Common myeloid progenitor, CD34-positive (primary cell): ENCODE results near the gene TACSTD2.
A peak's percentile ranks its signal among the peaks of the same experiment; 100 is the strongest.

Experiments
- CTCF ChIA-PET: fragments of 350-600 bp; sonication (Branson Sonifier 250); formaldehyde crosslinking; loops from one replicate; lab custom pipeline; 2021; ENCODE audit warnings: antibody characterized with exemption; lab: Charles Lee
- POLR2A ChIA-PET: fragments of 350-600 bp; sonication (Branson Sonifier 250); formaldehyde crosslinking; loops from one replicate; lab custom pipeline; 2021; ENCODE audit warnings: antibody characterized with exemption; lab: Charles Lee
- DNase-seq, 3 donors: peaks; one replicate each; pipeline versions ENCODE4 v3.0.0 to v3.0.0-alpha.2; 2013
- H3K27ac ChIP-seq, 2 experiments: 1 replicate in 1 of 2; 2 replicates in 1 of 2; pipeline ENCODE4 v1.7.0; 2013; ENCODE audit warnings: inconsistent platforms in 2 of 2, low read length in 2 of 2, mild to moderate bottlenecking in 2 of 2, low read depth in 1 of 2, moderate library complexity in 1 of 2; ENCODE audit not compliant: severe bottlenecking in 2 of 2, insufficient read depth in 1 of 2, poor library complexity in 1 of 2
- H3K27me3 ChIP-seq, 5 experiments: replicated peaks in 2 of 5; 1 replicate in 3 of 5; 2 replicates in 2 of 5; pipeline versions ENCODE4 v1.6.1 to v1.7.0; 2013; ENCODE audit warnings: low read length in 4 of 5, mild to moderate bottlenecking in 2 of 5, moderate library complexity in 2 of 5, inconsistent platforms in 1 of 5; ENCODE audit not compliant: insufficient read depth in 5 of 5, control insufficient read depth in 4 of 5
- H3K36me3 ChIP-seq, 4 experiments: 1 replicate in 2 of 4; 2 replicates in 2 of 4; pipeline versions ENCODE4 v1.6.1 to v1.7.0; 2013; ENCODE audit warnings: low read length in 3 of 4, control low read depth in 1 of 4, mild to moderate bottlenecking in 1 of 4; ENCODE audit not compliant: control insufficient read depth in 4 of 4, insufficient read depth in 4 of 4
- H3K4me1 ChIP-seq, 4 experiments: 1 replicate in 3 of 4; 2 replicates in 1 of 4; pipeline versions ENCODE4 v1.6.1 to v1.7.1; 2013; ENCODE audit warnings: low read length in 3 of 4, mild to moderate bottlenecking in 3 of 4, control low read depth in 1 of 4, inconsistent platforms in 1 of 4, moderate library complexity in 1 of 4; ENCODE audit not compliant: control insufficient read depth in 4 of 4, insufficient read depth in 4 of 4; ENCODE audit errors: control extremely low read depth in 1 of 4
- H3K4me3 ChIP-seq, 7 experiments: 1 replicate in 4 of 7; 2 replicates in 3 of 7; pipeline versions ENCODE4 v1.5.1 to v1.7.0; 2013; ENCODE audit warnings: mild to moderate bottlenecking in 7 of 7, low read length in 6 of 7, moderate library complexity in 6 of 7, inconsistent platforms in 2 of 7, low read depth in 2 of 7, control low read depth in 1 of 7; ENCODE audit not compliant: insufficient read depth in 4 of 7, control insufficient read depth in 1 of 7; ENCODE audit errors: extremely low read depth in 1 of 7
- H3K9me3 ChIP-seq, 5 experiments: 1 replicate in 4 of 5; 2 replicates in 1 of 5; pipeline versions ENCODE4 v1.6.1 to v1.7.1; 2013; ENCODE audit warnings: low read length in 4 of 5, mild to moderate bottlenecking in 2 of 5, inconsistent platforms in 1 of 5, low read depth in 1 of 5, moderate library complexity in 1 of 5; ENCODE audit not compliant: control insufficient read depth in 4 of 5, insufficient read depth in 2 of 5; ENCODE audit errors: control extremely low read depth in 1 of 5
- WGBS: methylation state at CpG from one replicate; pipeline ENCODE4 v1.1.5; 2013; ENCODE audit not compliant: insufficient coverage; 5-methylcytosine and 5-hydroxymethylcytosine counted together

The TACSTD2 gene

GRCh38 chr1:58620259-58620658 lies 43.2 kb upstream of the TACSTD2 start:
- Histone ChIP-seq H3K4me1 (peaks cover 11 to 44% (median 42%) of the 10 kb centered on the region in 4 experiments), H3K27ac (no peak overlapping the region), H3K27me3 (no peaks in the 10 kb centered on the region), H3K36me3 (no peaks in the 10 kb centered on the region), H3K9me3 (no peaks in the 10 kb centered on the region), H3K4me3 (no peak overlapping the region)
- DNase-seq: peak in 1 of 3 donors; percentile 16
- POLR2A ChIA-PET: no interaction called here
- CTCF ChIA-PET: interaction anchor here (0.7 to 1.3 kb wide), 2 partner anchors 8 to 32 kb away, joined by 3 read pairs; no protein-coding TSS in a partner anchor
- WGBS: 85% methylated on average over 4 of the region's 7 CpGs

DNA sequence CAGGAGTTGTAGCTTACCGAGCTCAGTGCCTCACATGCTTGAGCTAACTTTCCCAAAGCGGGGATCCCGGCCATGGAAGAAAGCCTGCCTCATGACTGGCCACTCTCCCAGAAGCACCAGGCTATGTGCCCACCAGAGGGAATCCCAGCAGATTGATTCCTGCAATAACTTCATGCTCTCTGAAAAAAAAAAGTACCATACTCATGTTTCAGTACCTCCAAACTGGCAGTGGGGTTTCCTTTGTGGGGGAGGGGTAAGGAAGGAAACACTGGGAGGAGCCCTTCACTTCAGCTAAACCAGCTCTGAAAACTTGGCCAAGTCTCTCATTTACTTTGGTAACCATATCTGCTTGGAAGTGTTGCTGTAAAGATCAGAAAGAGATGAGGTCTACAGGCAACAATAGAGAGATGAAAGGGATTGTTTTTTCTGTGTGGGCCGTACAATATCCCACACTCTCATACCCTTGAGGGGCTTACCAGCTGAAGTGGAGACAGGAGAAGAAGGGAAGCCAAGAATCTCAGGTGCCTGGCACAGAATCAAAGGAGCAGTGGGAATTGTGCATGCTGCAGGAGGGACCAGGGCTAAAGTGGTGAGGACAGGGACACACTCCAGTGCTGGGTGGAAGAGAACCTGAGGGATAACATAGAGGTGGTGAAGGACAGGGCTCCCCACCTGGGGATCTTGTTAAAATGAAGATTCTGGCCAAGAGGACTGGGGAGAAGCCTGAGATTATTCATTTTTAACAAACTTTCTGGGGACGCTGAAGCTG lies 42.4 kb upstream of the TACSTD2 start:
- POLR2A ChIA-PET: no interaction called here
- no peaks in the 10 kb centered on the region for H3K9me3 ChIP-seq

DNA sequence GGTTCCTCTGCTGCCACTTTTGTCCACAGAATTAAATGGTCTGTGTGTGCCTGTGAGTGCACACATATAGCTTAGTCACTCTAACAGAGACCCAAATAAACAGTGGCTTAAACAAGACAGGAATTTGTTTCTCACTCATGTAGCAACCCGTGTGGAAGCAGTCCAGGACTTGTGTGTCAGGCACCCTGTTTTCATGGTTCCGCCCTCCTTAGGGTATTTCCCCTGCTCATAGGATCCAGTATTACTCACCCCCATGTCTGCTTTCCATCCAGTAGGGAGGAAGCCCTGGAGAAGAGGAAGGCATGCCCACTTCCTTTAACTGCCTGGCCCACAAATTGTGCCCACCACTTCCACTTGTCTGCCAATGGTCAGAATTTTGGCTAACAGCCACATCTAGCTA lies 41.3 kb upstream of the TACSTD2 start:
- H3K36me3 ChIP-seq: no peaks in the 10 kb centered on the region
- POLR2A ChIA-PET: no interaction called here
- CTCF ChIA-PET: interaction anchor here (1.1 to 2.4 kb wide), 4 partner anchors 13 to 35 kb away, joined by 3 to 8 read pairs (median 5); no protein-coding TSS in a partner anchor
- no peaks in the 10 kb centered on the region for H3K27me3 ChIP-seq
- peak overlapping the region in 1 of 2 experiments; percentile 3 for H3K27ac ChIP-seq
- H3K4me1 ChIP-seq: peaks cover 11 to 44% (median 42%) of the 10 kb centered on the region in 4 experiments
- peak; percentile 57 to 93 (median 90) for DNase-seq
- 17% methylated on average over 2 of the region's 2 CpGs for WGBS
- no peaks in the 10 kb centered on the region for H3K9me3 ChIP-seq
- no peak overlapping the region for H3K4me3 ChIP-seq

More for the DNA sequence above, 42.4 kb upstream of the TACSTD2 start:
- Histone ChIP-seq H3K4me3 (peak overlapping the region in 2 of 7 experiments; percentile 34 to 46), H3K4me1 (peaks cover 11 to 44% (median 42%) of the 10 kb centered on the region in 4 experiments), H3K36me3 (no peaks in the 10 kb centered on the region), H3K27ac (no peak overlapping the region), H3K27me3 (no peaks in the 10 kb centered on the region)
- 66% methylated on average over 4 of the region's 5 CpGs for WGBS
- peak; percentile 19 to 55 (median 54) for DNase-seq
- CTCF ChIA-PET: interaction anchor here (0.7 to 1.5 kb wide), 3 partner anchors 8 to 34 kb away, joined by 3 to 5 read pairs (median 3); no protein-coding TSS in a partner anchor

DNA sequence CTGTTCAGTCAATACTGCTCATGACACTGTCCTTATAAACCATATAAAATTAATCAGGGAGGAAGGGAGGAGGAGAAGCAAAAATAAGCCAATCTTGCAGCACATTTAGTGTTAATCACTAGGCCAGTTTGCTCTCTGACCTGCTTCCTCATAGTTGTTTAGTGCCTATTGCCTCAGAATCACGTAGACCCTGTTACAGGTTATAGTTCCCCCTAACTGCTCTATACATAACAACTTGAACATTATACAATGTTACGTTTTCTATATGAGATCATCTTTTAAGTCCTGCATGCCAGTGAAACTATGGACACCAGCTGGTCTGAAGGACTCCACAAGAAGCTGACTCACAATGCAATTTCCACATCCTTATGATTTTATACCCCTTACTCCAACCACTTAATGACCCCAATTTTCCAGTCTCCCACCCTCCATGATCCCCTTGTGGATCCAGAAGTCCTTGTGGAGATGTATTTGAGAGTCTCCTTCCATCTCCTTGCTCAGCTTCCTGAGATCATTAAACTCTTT lies 34.9 kb upstream of the TACSTD2 start:
- peaks cover 0 to 4% (median 1%) of the 10 kb centered on the region in 4 experiments for H3K4me1 ChIP-seq

GRCh38 chr1:58608945-58609344 lies 31.9 kb upstream of the TACSTD2 start:
- no peak for DNase-seq
- no peaks in the 10 kb centered on the region for H3K4me1 ChIP-seq
- POLR2A ChIA-PET: no interaction called here
- CTCF ChIA-PET: no interaction called here
- H3K27ac ChIP-seq: no peak overlapping the region
- H3K27me3 ChIP-seq: no peaks in the 10 kb centered on the region
- no CpG with 5 or more reads among the region's 2 CpGs for WGBS
- H3K9me3 ChIP-seq: peaks cover 0 to 27% (median 6%) of the 10 kb centered on the region in 5 experiments
- no peaks in the 10 kb centered on the region for H3K36me3 ChIP-seq
- no peak overlapping the region for H3K4me3 ChIP-seq

More for the DNA sequence above, 34.9 kb upstream of the TACSTD2 start:
- ChIA-PET POLR2A (no interaction called here), CTCF (no interaction called here)
- WGBS: 95% methylated on average over 2 of the region's 2 CpGs
- DNase-seq: no peak
- Histone ChIP-seq H3K4me3 (no peak overlapping the region), H3K27ac (no peak overlapping the region), H3K9me3 (peaks cover 0 to 10% (median 2%) of the 10 kb centered on the region in 5 experiments), H3K36me3 (no peaks in the 10 kb centered on the region), H3K27me3 (no peaks in the 10 kb centered on the region)

- Histone ChIP-seq H3K9me3 (peaks cover 0 to 28% (median 6%) of the 10 kb centered on the region in 5 experiments), H3K27ac (no peak overlapping the region), H3K27me3 (no peaks in the 10 kb centered on the region), H3K36me3 (no peaks in the 10 kb centered on the region), H3K4me1 (no peaks in the 10 kb centered on the region), H3K4me3 (no peak overlapping the region)
- ChIA-PET POLR2A (no interaction called here), CTCF (interaction anchor here (0.8 kb wide), 1 partner anchor 10 kb away, joined by 3 read pairs; no protein-coding TSS in a partner anchor)
- DNase-seq: no peak
Measured at GRCh38 chr1:58608297-58608696, 31.2 kb upstream of the TACSTD2 start.

- WGBS: 100% methylated on average over 2 of the region's 3 CpGs
- no peak for DNase-seq
- H3K4me3 ChIP-seq: no peak overlapping the region
- H3K4me1 ChIP-seq: no peaks in the 10 kb centered on the region
- H3K27ac ChIP-seq: no peak overlapping the region
- ChIA-PET CTCF (interaction anchor here (0.8 kb wide), 1 partner anchor 9 kb away, joined by 3 read pairs; no protein-coding TSS in a partner anchor), POLR2A (no interaction called here)
- H3K27me3 ChIP-seq: no peaks in the 10 kb centered on the region
- peaks cover 0 to 24% (median 6%) of the 10 kb centered on the region in 5 experiments for H3K9me3 ChIP-seq
- no peaks in the 10 kb centered on the region for H3K36me3 ChIP-seq
Measured at GRCh38 chr1:58607391-58607790, 30.3 kb upstream of the TACSTD2 start.
